Kidney (tissue), 14 donors: ENCODE data around the gene GIMAP7. TPM values are rescaled to one million over a fixed set of nuclear protein-coding genes. Genes with fewer than 3 reads are reported as not detected.

Experiments used
- DNase-seq, 5 donors: peaks; one replicate each; pipeline ENCODE4 v3.0.0-alpha.2; 2013 to 2020
- FAIRE-seq: peaks from 2 replicates; lab custom pipeline; 2012; peaks lifted over from hg19 to GRCh38; lab: Jason Lieb, UNC
- H3K27ac ChIP-seq, 2 donors: one replicate each; pipeline ENCODE4 v1.7.0; 2013; ENCODE audit warnings: low read depth in 2 of 2, low read length in 2 of 2, inconsistent platforms in 1 of 2
- H3K27me3 ChIP-seq: one replicate; pipeline ENCODE4 v1.7.1; 2013; ENCODE audit warnings: low read length, inconsistent platforms; ENCODE audit not compliant: control insufficient read depth, insufficient read depth
- H3K36me3 ChIP-seq, 3 donors: one replicate each; pipeline versions ENCODE4 v1.7.0 to v1.7.1; 2013; ENCODE audit warnings: low read length in 3 of 3, control low read depth in 1 of 3, inconsistent platforms in 1 of 3; ENCODE audit not compliant: insufficient read depth in 3 of 3, control insufficient read depth in 2 of 3
- H3K4me1 ChIP-seq, 3 donors: one replicate each; pipeline versions ENCODE4 v1.7.0 to v1.7.1; 2013; ENCODE audit warnings: low read length in 3 of 3, inconsistent platforms in 1 of 3, low read depth in 1 of 3; ENCODE audit not compliant: control insufficient read depth in 2 of 3, insufficient read depth in 2 of 3
- H3K4me3 ChIP-seq, 3 donors: one replicate each; pipeline versions ENCODE4 v1.7.0 to v1.8.1; 2013; ENCODE audit warnings: low read length in 3 of 3, control low read depth in 1 of 3, inconsistent platforms in 1 of 3
- H3K9ac ChIP-seq, 3 donors: one replicate each; pipeline versions ENCODE4 v1.7.0 to v1.7.1; 2013; ENCODE audit warnings: low read length in 3 of 3, control low read depth in 1 of 3, inconsistent platforms in 1 of 3
- H3K9me3 ChIP-seq, 3 donors: one replicate each; pipeline versions ENCODE4 v1.7.0 to v1.7.1; 2013; ENCODE audit warnings: low read length in 3 of 3, control low read depth in 1 of 3, inconsistent platforms in 1 of 3; ENCODE audit not compliant: control insufficient read depth in 2 of 3, insufficient read depth in 1 of 3
- CTCF ChIP-seq: IDR thresholded peaks from 3 replicates; pipeline ENCODE4 v1.5.1; 2012; ENCODE audit warnings: mild to moderate bottlenecking, moderate library complexity, borderline replicate concordance; ENCODE audit not compliant: insufficient read depth; ENCODE audit errors: extremely low read depth
- intact Hi-C: fragments of 100-400 bp; cut with DNase I; formaldehyde crosslinking; loops from one replicate; pipeline ENCODE4 v1.11.1; 2022
- polyA plus RNA-seq: library from polyadenylated mRNA; stranded (reverse); fragments of 350-450 nt; fragmentation: Illumina TruSeq; extraction: RNeasy Lipid Tissue Mini Kit (QIAGEN cat#74804); gene quantifications from one replicate; pipeline ENCODE4 v1.2.3, GENCODE V29; 2014; ENCODE audit warnings: low read depth, low replicate concordance; ENCODE audit not compliant: insufficient read depth
- total RNA-seq: library from RNA; stranded (reverse); fragmentation: NEBNext Ultra II Directional; extraction: Animal tissue kit (Norgen Biotek cat#: 25700); gene quantifications from one replicate; pipeline ENCODE4 v1.2.1, GENCODE V29; 2021
- donor health status: control.
- donor health status: control.
- donor health status: control.
- donor health status: control.
- donor health status: control.
- donor health status: DM: yes; HTN: yes; CAD: no.
- donor health status: Normal renal cell carcinoma (clear cell type).

Gene GIMAP7
- total and polyA plus RNA-seq, 2 donors from 2014 or later, result 36.0 to 43.6 TPM

GRCh38 chr7:150564006-150564405, 49.3 kb downstream of the GIMAP7 start:
- H3K9ac ChIP-seq, result no peak overlapping the region
- intact Hi-C loops, result no loop called here
- H3K4me1 ChIP-seq, result no peaks in the 10 kb centered on the region
- peaks cover 0 to 2% (median 0%) of the 10 kb centered on the region in 3 donors for H3K9me3 ChIP-seq
- H3K27ac ChIP-seq, result no peak overlapping the region
- no peaks in the 10 kb centered on the region for H3K36me3 ChIP-seq
- FAIRE-seq (no peak), DNase-seq (no peak)
- H3K27me3 ChIP-seq, result no peaks in the 10 kb centered on the region
- H3K4me3 ChIP-seq, result no peak overlapping the region
- no peak for TF ChIP-seq CTCF

- Histone ChIP-seq H3K4me3 (no peak overlapping the region), H3K27me3 (no peaks in the 10 kb centered on the region), H3K4me1 (no peaks in the 10 kb centered on the region), H3K27ac (no peak overlapping the region), H3K9ac (no peak overlapping the region), H3K9me3 (peaks cover 0 to 2% (median 0%) of the 10 kb centered on the region in 3 donors), H3K36me3 (no peaks in the 10 kb centered on the region)
- intact Hi-C loops, result no loop called here
- DNase-seq (no peak), FAIRE-seq (no peak)
- TF ChIP-seq CTCF, result no peak
Measured at GRCh38 chr7:150564566-150564965, 49.9 kb downstream of the GIMAP7 start.

GRCh38 chr7:150565239-150565638, 50.6 kb downstream of the GIMAP7 start:
- intact Hi-C loops, result no loop called here
- no peaks in the 10 kb centered on the region for H3K4me1 ChIP-seq
- TF ChIP-seq CTCF, result no peak

GRCh38 chr7:150566123-150566522, 51.5 kb downstream of the GIMAP7 start:
- intact Hi-C loops, result no loop called here
- H3K36me3 ChIP-seq, result no peaks in the 10 kb centered on the region
- TF ChIP-seq CTCF, result no peak
- H3K4me1 ChIP-seq, result no peaks in the 10 kb centered on the region
- DNase-seq (no peak), FAIRE-seq (no peak)
- no peaks in the 10 kb centered on the region for H3K9me3 ChIP-seq
- H3K27ac ChIP-seq, result no peak overlapping the region
- no peaks in the 10 kb centered on the region for H3K27me3 ChIP-seq
- no peak overlapping the region for H3K4me3 ChIP-seq
- H3K9ac ChIP-seq, result no peak overlapping the region

More at GRCh38 chr7:150565239-150565638, 50.6 kb downstream of the GIMAP7 start:
- Histone ChIP-seq H3K27ac (no peak overlapping the region), H3K9ac (no peak overlapping the region), H3K36me3 (no peaks in the 10 kb centered on the region), H3K27me3 (no peaks in the 10 kb centered on the region), H3K4me3 (no peak overlapping the region), H3K9me3 (peaks cover 0 to 2% (median 0%) of the 10 kb centered on the region in 3 donors)
- no peak for DNase-seq
- FAIRE-seq, result no peak
